ENCODE measurements around the gene AKR1C8. TPM values are rescaled to one million over a fixed set of nuclear protein-coding genes. Genes with fewer than 3 reads are reported as not detected.
"Not testable (repeated sequence)": the region's sequence is repeated elsewhere in the genome, so short reads cannot be mapped to it uniquely, and the experiment has no call there.

AKR1C8 gene
- total RNA-seq, 2 experiments from 2014 or later: not detected

DNA sequence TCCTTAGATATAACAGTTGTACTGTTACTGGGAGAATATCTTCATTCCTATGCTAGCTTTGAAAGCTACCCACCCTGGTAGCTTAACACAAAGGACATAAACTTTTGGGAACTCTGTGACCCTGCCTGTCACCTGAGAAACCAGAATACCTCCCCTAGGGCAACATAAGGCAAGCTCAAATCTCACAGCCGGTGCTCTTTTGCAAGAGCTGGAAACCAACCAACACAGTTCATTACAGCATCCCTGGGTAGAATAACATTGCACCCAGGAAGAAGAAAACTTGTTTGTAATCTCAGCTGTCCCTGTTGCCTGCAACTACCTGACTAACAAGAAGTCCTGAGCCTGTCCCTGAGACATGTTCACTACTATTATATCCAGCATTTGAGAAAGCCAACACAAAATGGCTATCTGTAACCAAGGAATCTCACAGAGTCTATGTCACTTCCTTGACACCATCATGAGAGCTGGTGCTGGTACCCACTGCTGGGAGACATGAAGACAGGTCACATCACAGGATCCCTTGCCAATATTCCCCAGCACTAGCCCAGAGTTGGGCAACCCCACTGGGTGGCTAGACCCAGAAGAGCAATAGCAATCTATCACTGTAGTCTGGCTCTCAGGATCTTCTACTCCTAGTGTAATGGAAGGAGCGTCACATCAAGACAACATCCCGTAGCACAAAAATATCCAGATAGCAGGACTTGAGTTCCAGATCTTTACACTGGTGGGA, 59.5 kb downstream of the AKR1C8 start:
- Mint-ChIP-seq H3K27ac (no peak overlapping the region), H3K27me3 (peaks cover 3% of the 10 kb centered on the region), H3K4me1 (ENCODE audit: low read depth) (no peaks in the 10 kb centered on the region), H3K9me3 (peaks cover 12% of the 10 kb centered on the region), H3K4me3 (no peak overlapping the region), H3K36me3 (ENCODE audit: low read depth) (no peaks in the 10 kb centered on the region)
- no peak for ATAC-seq
- TF ChIP-seq, protein P1, sequence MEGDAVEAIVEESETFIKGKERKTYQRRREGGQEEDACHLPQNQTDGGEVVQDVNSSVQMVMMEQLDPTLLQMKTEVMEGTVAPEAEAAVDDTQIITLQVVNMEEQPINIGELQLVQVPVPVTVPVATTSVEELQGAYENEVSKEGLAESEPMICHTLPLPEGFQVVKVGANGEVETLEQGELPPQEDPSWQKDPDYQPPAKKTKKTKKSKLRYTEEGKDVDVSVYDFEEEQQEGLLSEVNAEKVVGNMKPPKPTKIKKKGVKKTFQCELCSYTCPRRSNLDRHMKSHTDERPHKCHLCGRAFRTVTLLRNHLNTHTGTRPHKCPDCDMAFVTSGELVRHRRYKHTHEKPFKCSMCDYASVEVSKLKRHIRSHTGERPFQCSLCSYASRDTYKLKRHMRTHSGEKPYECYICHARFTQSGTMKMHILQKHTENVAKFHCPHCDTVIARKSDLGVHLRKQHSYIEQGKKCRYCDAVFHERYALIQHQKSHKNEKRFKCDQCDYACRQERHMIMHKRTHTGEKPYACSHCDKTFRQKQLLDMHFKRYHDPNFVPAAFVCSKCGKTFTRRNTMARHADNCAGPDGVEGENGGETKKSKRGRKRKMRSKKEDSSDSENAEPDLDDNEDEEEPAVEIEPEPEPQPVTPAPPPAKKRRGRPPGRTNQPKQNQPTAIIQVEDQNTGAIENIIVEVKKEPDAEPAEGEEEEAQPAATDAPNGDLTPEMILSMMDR (IDR thresholded peaks at IDR 0.05): no peak
- POLR2A ChIA-PET: no interaction called here
- CTCF ChIA-PET: no interaction called here
- intact Hi-C loops (cut with micrococcal nuclease): no loop called here
- DNase-seq: no peak

DNA sequence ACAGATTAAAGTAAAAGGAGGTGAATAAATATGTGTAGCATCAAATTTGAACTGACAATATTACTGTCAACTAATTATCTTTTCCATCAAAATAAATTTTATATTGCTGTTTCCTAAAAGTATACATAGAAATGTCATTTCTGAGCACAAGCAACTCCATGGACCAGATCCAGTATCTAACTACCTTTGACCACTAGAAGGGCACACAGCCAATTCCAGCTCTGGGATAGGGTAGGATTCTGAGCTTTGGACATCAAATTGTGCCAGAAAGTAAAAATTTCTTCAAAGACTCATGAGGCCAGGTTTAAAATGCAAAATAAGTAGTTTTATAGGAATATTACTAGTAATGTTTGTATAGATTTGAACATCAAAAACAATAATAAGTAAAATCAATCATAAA, 61.1 kb downstream of the AKR1C8 start:
- Mint-ChIP-seq H3K36me3 (ENCODE audit: low read depth) (no peaks in the 10 kb centered on the region), H3K4me1 (ENCODE audit: low read depth) (no peaks in the 10 kb centered on the region), H3K27me3 (peaks cover 3% of the 10 kb centered on the region), H3K4me3 (no peak overlapping the region), H3K9me3 (peaks cover 15% of the 10 kb centered on the region), H3K27ac (no peak overlapping the region)
- TF ChIP-seq, protein P1 (IDR thresholded peaks at IDR 0.05): no peak
- no peak for DNase-seq
- ATAC-seq: no peak
- ChIA-PET POLR2A (interaction anchor here (0.7 kb wide), 1 partner anchor 1772 kb away, joined by 3 read pairs; no protein-coding TSS in a partner anchor), CTCF (no interaction called here)
- intact Hi-C loops (cut with micrococcal nuclease): no loop called here

DNA sequence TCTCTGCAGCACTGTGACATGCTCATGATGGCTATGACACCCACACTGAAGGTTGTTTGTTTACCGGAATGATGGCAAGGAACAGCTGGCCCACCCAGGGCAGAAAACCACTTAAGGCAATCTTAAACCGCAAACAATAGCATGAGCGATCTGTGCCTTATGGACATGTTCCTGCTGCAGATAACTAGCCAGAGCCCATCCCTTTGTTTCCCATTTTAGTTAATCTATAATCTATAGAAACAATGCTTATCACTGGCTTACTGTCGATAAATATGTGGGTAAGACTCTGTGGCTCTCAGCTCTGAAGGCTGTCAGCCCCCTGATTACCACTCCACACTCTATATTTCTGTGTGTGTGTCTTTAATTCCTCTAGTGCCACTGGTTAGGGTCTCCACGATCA, 65.0 kb downstream of the AKR1C8 start:
- H3K27ac Mint-ChIP-seq; intact Hi-C loops (cut with micrococcal nuclease); ATAC-seq; H3K36me3 Mint-ChIP-seq (ENCODE audit: low read depth); H3K9me3 Mint-ChIP-seq; H3K27me3 Mint-ChIP-seq; DNase-seq; H3K4me1 Mint-ChIP-seq (ENCODE audit: low read depth); H3K4me3 Mint-ChIP-seq; CTCF ChIA-PET: not testable (repeated sequence)
- POLR2A ChIA-PET: interaction anchor here (0.7 kb wide), 1 partner anchor 362 kb away, joined by 3 read pairs; no protein-coding TSS in a partner anchor

DNA sequence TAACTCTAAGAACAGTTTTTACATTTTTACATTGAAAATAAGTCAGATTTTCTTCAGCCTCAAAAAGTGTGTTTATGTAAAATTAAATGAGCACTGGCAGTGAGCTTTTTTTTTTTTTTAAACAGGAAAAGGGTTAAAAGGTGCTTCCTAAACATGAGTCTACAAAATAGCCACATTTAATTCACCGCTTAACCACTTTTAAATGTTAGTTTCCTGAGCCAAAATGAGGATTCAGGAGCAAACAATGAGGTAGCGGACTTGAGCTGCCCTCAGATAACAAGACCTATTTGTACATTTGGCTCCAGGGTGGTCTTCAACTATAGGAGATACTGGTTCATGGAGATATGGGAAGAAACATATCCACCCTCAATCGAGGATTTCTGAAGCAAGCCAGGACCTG, 67.9 kb downstream of the AKR1C8 start:
- Mint-ChIP-seq H3K36me3 (ENCODE audit: low read depth) (no peaks in the 10 kb centered on the region), H3K4me3 (no peak overlapping the region), H3K27ac (no peak overlapping the region), H3K4me1 (ENCODE audit: low read depth) (no peaks in the 10 kb centered on the region), H3K27me3 (no peaks in the 10 kb centered on the region), H3K9me3 (peaks cover 7% of the 10 kb centered on the region)
- DNase-seq (no peak), ATAC-seq (no peak)
- intact Hi-C loops (cut with micrococcal nuclease): no loop called here
- ChIA-PET POLR2A (interaction anchor here (0.6 kb wide), 1 partner anchor 82 kb away, joined by 3 read pairs; no protein-coding TSS in a partner anchor), CTCF (no interaction called here)
- TF ChIP-seq, protein P1 (IDR thresholded peaks at IDR 0.05): no peak

DNA sequence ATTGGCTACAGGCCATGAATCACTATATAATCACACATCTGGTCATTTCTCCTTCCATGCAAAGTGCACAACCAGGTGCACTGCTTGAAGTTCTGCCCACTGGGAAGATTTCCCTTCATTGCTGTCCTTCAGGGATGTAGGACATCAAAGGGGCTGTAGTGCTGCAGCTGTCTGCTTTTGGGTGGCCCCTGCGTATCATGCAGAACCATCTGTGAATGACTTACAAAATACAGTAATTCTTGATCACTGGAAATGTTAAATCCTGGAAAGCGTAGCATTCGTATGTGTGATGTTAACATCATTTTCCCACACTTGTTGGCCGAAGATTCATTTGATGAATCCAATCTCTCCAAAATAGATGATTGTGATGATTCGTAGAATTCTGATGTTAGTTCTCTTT, 68.3 kb downstream of the AKR1C8 start:
- Mint-ChIP-seq H3K36me3 (ENCODE audit: low read depth) (no peaks in the 10 kb centered on the region), H3K4me3 (no peak overlapping the region), H3K27me3 (no peaks in the 10 kb centered on the region), H3K4me1 (ENCODE audit: low read depth) (no peaks in the 10 kb centered on the region), H3K9me3 (peaks cover 7% of the 10 kb centered on the region), H3K27ac (no peak overlapping the region)
- intact Hi-C loops (cut with micrococcal nuclease): no loop called here
- CTCF ChIA-PET: no interaction called here
- DNase-seq (no peak), ATAC-seq (no peak)
- TF ChIP-seq, protein P1 (IDR thresholded peaks at IDR 0.05): no peak
- POLR2A ChIA-PET: interaction anchor here (0.6 kb wide), 1 partner anchor 82 kb away, joined by 3 read pairs; no protein-coding TSS in a partner anchor

DNA sequence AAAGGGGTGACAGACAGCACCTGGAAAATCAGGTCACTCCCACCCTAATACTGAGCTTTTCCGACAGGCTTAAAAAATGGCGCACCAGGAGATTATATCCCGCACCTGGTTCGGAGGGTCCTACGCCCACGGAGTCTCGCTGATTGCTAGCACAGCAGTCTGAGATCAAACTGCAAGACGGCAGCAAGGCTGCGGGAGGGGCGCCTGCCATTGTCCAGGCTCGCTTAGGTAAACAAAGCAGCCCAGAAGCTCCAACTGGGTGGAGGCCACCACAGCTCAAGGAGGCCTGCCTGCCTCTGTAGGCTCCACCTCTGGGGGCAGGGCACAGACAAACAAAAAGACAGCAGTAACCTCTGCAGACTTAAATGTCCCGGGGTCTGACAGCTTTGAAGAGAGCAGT, 75.1 kb downstream of the AKR1C8 start:
- CTCF ChIA-PET, POLR2A ChIA-PET: not testable (repeated sequence)

More for the DNA sequence above, 75.1 kb downstream of the AKR1C8 start:
- H3K9me3 Mint-ChIP-seq; ATAC-seq; DNase-seq; intact Hi-C loops (cut with micrococcal nuclease); H3K36me3 Mint-ChIP-seq (ENCODE audit: low read depth); H3K4me3 Mint-ChIP-seq; H3K27me3 Mint-ChIP-seq; H3K27ac Mint-ChIP-seq; H3K4me1 Mint-ChIP-seq (ENCODE audit: low read depth): not testable (repeated sequence)
